GM12872 (cell line): ENCODE measurements around the gene GNPDA2.

Experiments used
- CTCF ChIP-seq: IDR thresholded peaks from 3 replicates; pipeline ENCODE4 v1.5.1; 2011; ENCODE audit warnings: low read depth, mild to moderate bottlenecking, low read length, moderate library complexity; ENCODE audit not compliant: insufficient read depth

Gene GNPDA2

GRCh38 chr4:44662623-44663005 is 63.7 kb downstream of the GNPDA2 start:
- no peak for TF ChIP-seq CTCF

- TF ChIP-seq CTCF = no peak
Observed at GRCh38 chr4:44661940-44662622, 64.3 kb downstream of the GNPDA2 start.

- TF ChIP-seq CTCF = no peak
Observed at GRCh38 chr4:44660396-44660795, 66.0 kb downstream of the GNPDA2 start.

GRCh38 chr4:44652002-44652401 is 74.4 kb downstream of the GNPDA2 start:
- TF ChIP-seq CTCF = no peak
